ENCODE measurements around the gene GRIA1. TPM values are rescaled to one million over a fixed set of nuclear protein-coding genes. Genes with fewer than 3 reads are reported as not detected.

The GRIA1 gene
- total RNA-seq, result not detected

DNA sequence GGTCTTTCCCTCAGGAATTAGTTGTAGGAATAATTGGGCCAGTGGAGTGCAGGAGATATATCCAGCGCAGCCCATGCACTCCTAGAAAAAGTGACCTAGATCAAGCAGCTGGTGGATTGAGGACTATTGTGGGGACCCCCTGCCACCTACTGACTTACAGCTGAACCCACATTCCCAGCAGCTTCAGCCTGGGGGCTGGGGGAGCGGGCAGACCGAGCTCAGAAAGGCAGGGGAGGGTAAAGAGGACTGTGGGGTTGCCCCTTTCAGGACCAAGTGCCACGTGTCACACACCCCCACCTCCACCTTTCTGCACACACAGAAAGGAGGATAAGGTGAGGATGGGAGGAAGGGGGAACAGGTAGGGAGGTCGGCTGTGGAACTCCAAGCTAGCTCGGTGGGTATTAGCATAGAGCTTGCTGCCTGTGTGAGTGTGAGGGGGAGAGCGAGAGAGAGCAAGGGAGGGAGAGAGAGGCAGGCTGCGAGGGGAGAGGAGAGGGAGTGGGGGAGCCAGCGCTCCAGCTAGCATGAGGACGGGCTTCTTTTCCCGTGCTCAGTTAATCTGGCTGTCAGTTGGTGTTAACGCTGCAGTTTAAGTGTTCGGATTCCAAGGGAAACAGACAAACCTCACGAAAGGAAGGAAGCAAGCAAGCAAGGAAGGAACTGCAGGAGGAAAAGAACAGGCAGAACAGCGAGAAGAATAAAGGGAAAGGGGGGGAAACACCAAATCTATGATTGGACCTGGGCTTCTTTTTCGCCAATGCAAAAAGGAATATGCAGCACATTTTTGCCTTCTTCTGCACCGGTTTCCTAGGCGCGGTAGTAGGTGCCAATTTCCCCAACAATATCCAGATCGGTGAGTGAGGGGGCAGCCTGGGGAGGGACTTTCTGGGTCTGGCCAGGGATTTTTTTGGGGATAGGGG, at the start of gene GRIA1:
GRIA1 (plus strand) TSS at position 553 of the 920 bp plus-strand sequence.
- Mint-ChIP-seq H3K27me3 (peaks cover 48% of the 10 kb centered on the region), H3K4me1 (no peaks in the 10 kb centered on the region), H3K27ac (no peak within 1 kb of the TSS), H3K9me3 (no peaks in the 10 kb centered on the region), H3K4me3 (no peak within 1 kb of the TSS), H3K36me3 (ENCODE audit: low read depth) (no peaks in the 10 kb centered on the region)
- ATAC-seq (replicated peaks), result no peak

DNA sequence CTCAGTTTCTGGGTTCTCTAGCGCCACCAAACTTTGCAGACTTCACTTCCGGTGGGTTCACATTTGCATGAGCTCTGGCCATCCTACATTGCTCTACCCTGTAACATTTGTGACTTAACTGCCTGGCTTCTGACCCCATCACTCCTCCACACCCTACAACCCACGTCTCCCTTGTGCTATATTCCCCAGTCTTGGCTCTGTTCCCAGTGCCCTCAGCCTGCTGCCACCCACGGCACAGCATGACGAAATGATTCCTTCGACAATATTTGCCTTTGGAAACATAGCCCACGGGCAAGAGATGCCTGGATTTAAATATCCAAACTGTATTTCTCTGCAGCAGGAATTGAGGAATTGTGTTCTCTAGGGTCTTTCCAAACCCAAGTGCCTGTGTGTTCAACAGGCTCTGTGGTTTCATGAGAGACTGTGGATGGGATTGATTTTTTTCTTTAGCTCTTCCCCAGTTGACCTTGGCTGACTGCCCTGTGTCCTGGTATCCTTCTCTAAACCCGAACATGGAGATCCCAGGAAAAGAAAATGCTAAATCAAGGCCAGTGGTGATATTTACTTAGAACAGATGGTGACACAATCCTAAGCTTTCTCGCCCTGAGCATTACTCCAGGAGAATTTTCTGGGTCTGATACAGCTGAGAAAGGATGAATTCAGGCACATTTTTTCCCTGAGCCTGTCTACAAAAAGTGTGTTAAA, 44.4 kb upstream of the GRIA1 start:
- Mint-ChIP-seq H3K36me3 (ENCODE audit: low read depth) (no peaks in the 10 kb centered on the region), H3K4me3 (no peak overlapping the region), H3K27me3 (no peaks in the 10 kb centered on the region), H3K9me3 (no peaks in the 10 kb centered on the region), H3K27ac (no peak overlapping the region), H3K4me1 (no peaks in the 10 kb centered on the region)
- no peak for ATAC-seq (replicated peaks)

DNA sequence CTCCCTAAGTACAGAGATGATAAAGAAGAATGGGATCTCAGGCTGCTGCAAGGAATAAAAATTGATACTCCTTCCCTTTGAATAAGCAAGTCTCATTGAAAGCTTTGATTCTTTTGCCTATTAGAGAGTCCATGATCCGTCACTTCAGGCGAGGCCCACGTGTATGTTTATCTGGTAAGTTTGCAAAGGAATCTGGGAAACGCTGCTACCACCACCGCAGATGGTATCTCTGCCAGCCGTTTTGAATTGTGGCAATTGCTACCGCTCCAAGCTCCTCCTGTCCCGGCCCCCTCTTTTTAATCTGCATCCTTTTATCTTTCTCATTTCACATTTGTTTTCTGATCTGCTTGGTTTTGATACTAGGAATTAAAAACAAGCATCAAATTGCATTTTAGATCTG, 42.9 kb upstream of the GRIA1 start:
- Mint-ChIP-seq H3K9me3 (no peaks in the 10 kb centered on the region), H3K27ac (no peak overlapping the region), H3K27me3 (no peaks in the 10 kb centered on the region), H3K4me1 (no peaks in the 10 kb centered on the region), H3K4me3 (no peak overlapping the region), H3K36me3 (ENCODE audit: low read depth) (no peaks in the 10 kb centered on the region)
- no peak for ATAC-seq (replicated peaks)

DNA sequence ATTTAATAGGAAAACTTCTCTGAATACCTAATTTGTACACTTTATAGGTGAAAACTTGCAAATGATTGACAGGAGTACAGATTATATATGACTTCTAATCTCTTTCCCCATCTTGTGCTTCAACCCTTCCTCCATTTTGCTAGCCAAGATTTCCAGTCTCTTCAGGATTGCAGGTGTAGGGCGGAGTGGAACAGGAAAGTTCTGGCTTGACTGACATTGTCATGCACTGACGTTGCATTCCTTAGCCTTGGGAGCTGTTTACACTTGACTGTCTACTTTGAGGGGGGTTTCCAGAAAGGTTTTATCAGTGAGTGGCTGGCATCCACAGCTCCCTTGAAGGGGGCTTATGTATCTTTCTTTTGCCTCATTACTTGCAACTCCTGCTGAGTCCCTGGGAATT, 34.1 kb upstream of the GRIA1 start:
- H3K27ac Mint-ChIP-seq, result no peak overlapping the region
- H3K36me3 Mint-ChIP-seq (ENCODE audit: low read depth), result no peaks in the 10 kb centered on the region
- H3K4me1 Mint-ChIP-seq, result no peaks in the 10 kb centered on the region
- no peak for ATAC-seq (replicated peaks)
- peaks cover 3% of the 10 kb centered on the region for H3K27me3 Mint-ChIP-seq
- H3K9me3 Mint-ChIP-seq, result no peaks in the 10 kb centered on the region
- no peak overlapping the region for H3K4me3 Mint-ChIP-seq

DNA sequence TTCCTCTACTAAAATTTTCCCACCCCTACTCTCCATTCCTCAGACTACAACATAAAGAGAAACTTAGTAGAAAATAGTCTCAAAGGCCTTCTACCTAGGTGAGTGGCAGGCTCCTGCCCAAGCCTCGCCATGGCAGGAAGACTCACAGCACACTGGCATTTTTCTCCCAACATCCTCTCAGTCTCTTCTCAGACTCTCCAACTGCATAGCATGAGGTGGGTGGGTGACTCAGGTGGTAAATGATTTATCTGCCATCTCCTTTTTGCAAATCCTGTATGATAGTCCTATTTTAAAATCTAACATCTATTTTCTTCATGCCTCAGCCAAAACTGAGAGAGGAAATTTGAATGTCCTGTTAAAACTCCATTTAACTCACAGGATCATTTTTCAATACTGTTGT, 33.5 kb upstream of the GRIA1 start:
- ATAC-seq (replicated peaks), result no peak
- no peaks in the 10 kb centered on the region for H3K4me1 Mint-ChIP-seq
- no peaks in the 10 kb centered on the region for H3K36me3 Mint-ChIP-seq (ENCODE audit: low read depth)
- no peak overlapping the region for H3K27ac Mint-ChIP-seq
- H3K4me3 Mint-ChIP-seq, result no peak overlapping the region
- H3K27me3 Mint-ChIP-seq, result peaks cover 3% of the 10 kb centered on the region
- no peaks in the 10 kb centered on the region for H3K9me3 Mint-ChIP-seq

DNA sequence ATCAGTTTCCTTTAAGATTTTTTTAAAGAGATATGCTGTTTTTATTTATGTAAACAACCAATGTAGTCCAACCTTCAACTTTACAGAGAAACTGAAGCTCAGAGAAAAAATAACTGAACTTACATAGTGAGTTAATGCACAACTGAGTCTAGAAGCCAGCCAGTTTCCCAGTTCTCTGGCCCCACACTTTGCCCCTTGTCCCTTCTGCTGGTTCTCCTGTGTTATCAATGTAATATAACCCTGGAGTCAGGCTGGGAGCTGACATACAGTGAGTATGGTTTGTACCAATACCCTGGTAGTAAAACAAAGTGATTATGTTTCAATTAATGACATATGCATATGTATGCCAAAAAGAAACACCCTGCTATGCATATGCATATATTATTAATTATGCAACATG, 32.2 kb upstream of the GRIA1 start:
- ATAC-seq (replicated peaks), result no peak
- Mint-ChIP-seq H3K36me3 (ENCODE audit: low read depth) (no peaks in the 10 kb centered on the region), H3K4me3 (no peak overlapping the region), H3K4me1 (no peaks in the 10 kb centered on the region), H3K27ac (no peak overlapping the region), H3K9me3 (peaks cover 4% of the 10 kb centered on the region), H3K27me3 (peaks cover 3% of the 10 kb centered on the region)

DNA sequence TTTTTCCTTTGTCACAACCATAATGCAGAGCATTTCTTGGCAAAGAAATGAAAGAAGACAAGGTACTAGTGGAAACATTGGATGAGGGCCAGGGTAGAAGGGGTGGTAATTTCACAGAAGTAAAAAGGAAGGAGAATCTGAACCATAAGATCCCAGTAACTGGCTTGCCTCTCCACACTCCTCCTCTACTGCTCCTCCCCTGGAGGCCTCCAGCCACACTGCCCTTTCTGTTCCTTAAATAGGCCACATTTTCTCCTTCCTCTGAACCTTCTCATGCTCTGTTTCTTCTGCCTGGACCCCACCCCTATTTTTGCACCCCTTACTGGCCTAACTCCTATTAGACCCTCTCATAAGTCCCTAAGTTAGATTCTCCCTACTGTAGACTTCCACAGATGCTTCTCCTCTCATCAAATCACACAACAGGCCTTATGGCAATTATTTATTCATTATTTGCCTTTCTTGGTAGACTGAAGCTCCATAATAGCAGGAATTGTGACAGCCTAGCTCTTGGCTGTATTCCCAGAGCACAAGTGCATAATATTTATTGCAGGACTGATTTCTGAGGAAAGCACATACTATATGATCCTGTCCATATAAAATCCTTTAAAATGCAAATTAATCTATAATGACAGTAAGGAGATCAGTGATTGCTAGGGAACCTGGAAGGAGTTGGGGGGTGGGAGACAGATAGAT, 31.3 kb upstream of the GRIA1 start:
- Mint-ChIP-seq H3K36me3 (ENCODE audit: low read depth) (no peaks in the 10 kb centered on the region), H3K4me1 (no peaks in the 10 kb centered on the region), H3K27me3 (peaks cover 3% of the 10 kb centered on the region), H3K4me3 (no peak overlapping the region), H3K27ac (no peak overlapping the region), H3K9me3 (peaks cover 4% of the 10 kb centered on the region)
- ATAC-seq (replicated peaks), result no peak

DNA sequence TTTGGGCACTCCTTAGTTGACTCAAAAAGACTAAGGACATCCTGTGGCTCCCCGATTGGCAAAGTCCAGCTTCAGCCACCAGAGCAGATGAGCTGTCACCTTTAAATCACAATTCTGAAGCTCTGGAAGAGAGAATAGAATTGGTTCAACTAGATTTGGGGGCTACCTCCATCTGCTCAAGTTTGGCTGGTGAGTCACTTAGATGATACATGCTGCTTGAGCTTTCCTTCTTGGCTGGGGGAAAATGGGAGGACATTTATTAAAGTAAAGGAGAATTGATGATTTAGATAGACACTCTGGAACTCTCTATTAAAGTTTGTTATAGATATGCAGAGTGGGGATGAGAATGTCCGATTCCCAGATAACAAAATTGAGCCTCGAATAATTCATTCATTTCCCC, 30.0 kb upstream of the GRIA1 start:
- Mint-ChIP-seq H3K36me3 (ENCODE audit: low read depth) (no peaks in the 10 kb centered on the region), H3K4me1 (no peaks in the 10 kb centered on the region), H3K27ac (no peak overlapping the region), H3K27me3 (peaks cover 3% of the 10 kb centered on the region), H3K4me3 (no peak overlapping the region), H3K9me3 (peaks cover 4% of the 10 kb centered on the region)
- ATAC-seq (replicated peaks), result no peak

DNA sequence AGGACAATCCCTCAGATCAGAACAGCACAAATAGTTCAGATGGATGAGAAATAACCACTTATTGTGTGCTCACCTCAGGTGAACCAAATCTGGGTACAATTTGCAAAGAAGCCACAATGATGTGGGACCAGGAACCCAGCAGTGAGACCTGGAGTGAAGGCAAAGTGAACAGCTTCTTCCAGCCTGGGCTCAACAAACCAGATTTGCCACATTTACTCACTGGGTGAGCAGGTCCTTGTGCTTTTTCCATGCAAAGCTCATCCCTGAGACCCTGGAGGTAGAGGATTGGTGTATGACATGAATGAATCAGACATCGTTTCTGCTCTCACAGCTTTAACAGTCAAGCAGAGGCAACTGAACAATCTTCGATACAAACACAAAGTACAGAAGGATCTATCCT, 29.1 kb upstream of the GRIA1 start:
- Mint-ChIP-seq H3K27me3 (peaks cover 3% of the 10 kb centered on the region), H3K4me1 (no peaks in the 10 kb centered on the region), H3K36me3 (ENCODE audit: low read depth) (no peaks in the 10 kb centered on the region), H3K4me3 (no peak overlapping the region), H3K27ac (no peak overlapping the region), H3K9me3 (peaks cover 4% of the 10 kb centered on the region)
- ATAC-seq (replicated peaks), result no peak

DNA sequence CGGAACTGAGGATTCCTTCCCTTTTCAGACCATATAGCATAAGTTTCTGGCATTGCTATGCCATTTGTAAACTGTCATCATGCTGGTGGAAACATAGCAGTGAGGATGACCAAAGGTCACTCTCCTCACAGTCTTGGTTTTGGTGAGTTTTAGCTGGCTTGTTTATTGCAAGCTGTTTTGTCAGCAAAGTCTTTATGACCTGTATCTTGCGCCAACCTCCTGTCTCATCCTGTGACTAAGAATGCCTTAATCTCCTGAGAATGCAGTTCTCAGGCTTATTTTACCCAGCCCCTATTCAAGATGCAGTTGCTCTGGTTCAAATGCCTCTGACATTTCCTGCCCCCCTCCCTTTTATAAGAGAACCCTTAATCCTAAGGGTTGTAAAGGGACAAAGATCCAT, 26.7 kb upstream of the GRIA1 start:
- Mint-ChIP-seq H3K27me3 (peaks cover 3% of the 10 kb centered on the region), H3K27ac (no peak overlapping the region), H3K9me3 (peaks cover 4% of the 10 kb centered on the region), H3K4me3 (no peak overlapping the region), H3K4me1 (no peaks in the 10 kb centered on the region), H3K36me3 (ENCODE audit: low read depth) (no peaks in the 10 kb centered on the region)
- no peak for ATAC-seq (replicated peaks)

DNA sequence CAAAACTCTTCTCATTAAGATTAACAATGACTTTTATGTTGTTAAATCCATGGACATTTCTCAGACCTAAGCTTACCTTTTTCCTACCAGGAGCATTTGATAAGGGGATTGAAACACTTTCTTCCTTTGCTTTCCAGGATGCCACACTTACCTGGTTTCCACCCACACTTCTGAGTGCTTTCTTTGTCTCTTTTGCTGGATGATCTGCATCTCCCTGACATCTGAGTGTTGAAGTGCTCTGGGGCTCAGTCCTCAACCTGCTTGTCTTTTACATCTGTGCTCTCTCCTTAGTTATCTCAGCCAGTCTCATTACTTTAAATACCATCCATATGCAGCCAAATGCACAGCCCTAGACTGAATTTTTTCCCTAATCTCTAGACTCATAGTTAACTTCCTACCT, 22.9 kb upstream of the GRIA1 start:
- Mint-ChIP-seq H3K9me3 (peaks cover 7% of the 10 kb centered on the region), H3K36me3 (ENCODE audit: low read depth) (no peaks in the 10 kb centered on the region), H3K4me3 (no peak overlapping the region), H3K27me3 (no peaks in the 10 kb centered on the region), H3K4me1 (no peaks in the 10 kb centered on the region), H3K27ac (no peak overlapping the region)
- ATAC-seq (replicated peaks), result no peak

DNA sequence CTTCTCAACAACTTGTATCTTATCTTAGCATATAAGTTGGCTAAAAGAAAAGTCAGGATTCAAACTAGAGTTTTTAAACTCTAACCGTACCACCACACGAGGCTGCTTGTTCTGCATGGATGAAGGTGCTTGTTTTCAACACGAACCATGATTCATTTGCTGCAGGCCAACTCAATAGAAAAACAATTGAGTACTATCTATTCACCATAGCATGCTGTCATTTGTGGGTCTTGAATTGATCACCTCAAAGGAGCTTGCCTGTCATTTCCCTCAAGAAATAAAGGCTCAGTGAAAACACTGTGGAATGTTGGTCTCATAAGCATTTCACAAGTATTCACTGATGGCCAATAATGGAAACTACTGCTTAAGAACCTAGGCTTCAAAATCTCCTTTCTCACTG, 21.0 kb upstream of the GRIA1 start:
- Mint-ChIP-seq H3K4me3 (no peak overlapping the region), H3K36me3 (ENCODE audit: low read depth) (no peaks in the 10 kb centered on the region), H3K9me3 (peaks cover 7% of the 10 kb centered on the region), H3K27ac (no peak overlapping the region), H3K4me1 (no peaks in the 10 kb centered on the region), H3K27me3 (no peaks in the 10 kb centered on the region)
- ATAC-seq (replicated peaks), result no peak

DNA sequence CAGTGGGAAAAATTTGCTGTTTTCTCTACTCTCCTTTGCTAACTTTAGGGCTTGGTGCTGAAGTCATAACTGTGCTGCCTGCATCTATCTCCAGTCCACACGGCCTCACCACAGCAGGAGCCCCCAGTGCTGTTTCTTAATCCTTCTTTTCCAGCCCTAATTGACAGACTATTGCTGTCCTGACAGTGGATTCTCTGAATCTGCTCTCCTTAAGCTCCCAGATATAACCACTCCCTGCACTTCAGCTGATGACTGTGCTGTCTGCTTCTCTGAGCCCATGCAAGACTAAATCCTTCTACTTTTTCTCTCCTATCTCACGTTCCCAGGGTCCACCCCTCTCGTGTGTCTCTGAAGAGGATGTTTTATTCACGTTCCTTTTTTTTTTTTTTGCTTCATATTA, 19.7 kb upstream of the GRIA1 start:
- Mint-ChIP-seq H3K9me3 (peaks cover 11% of the 10 kb centered on the region), H3K27me3 (peaks cover 4% of the 10 kb centered on the region), H3K4me1 (no peaks in the 10 kb centered on the region), H3K36me3 (ENCODE audit: low read depth) (no peaks in the 10 kb centered on the region), H3K4me3 (no peak overlapping the region), H3K27ac (no peak overlapping the region)
- no peak for ATAC-seq (replicated peaks)

DNA sequence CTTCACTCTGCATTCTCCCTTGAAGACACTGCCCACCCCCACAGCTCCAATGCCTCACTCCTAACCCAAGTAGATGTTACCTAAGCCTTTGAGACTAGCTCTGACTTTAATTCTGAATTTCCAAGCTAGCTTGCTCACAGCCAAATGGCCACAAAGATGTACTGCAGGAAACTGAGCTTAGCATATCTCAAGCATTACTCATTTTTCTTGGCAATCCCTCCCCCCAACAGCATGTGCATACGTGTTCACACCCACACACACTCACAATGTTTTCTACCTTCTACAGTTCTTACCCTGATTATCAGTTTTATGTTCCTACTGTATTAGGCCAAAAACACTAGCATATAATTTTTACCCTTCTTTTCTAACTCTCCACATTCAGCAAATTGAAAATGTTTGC, 13.7 kb upstream of the GRIA1 start:
- peaks cover 8% of the 10 kb centered on the region for H3K9me3 Mint-ChIP-seq
- H3K27me3 Mint-ChIP-seq, result peaks cover 14% of the 10 kb centered on the region
- no peak for ATAC-seq (replicated peaks)
- H3K36me3 Mint-ChIP-seq (ENCODE audit: low read depth), result no peaks in the 10 kb centered on the region
- H3K27ac Mint-ChIP-seq, result no peak overlapping the region
- no peaks in the 10 kb centered on the region for H3K4me1 Mint-ChIP-seq
- H3K4me3 Mint-ChIP-seq, result no peak overlapping the region

DNA sequence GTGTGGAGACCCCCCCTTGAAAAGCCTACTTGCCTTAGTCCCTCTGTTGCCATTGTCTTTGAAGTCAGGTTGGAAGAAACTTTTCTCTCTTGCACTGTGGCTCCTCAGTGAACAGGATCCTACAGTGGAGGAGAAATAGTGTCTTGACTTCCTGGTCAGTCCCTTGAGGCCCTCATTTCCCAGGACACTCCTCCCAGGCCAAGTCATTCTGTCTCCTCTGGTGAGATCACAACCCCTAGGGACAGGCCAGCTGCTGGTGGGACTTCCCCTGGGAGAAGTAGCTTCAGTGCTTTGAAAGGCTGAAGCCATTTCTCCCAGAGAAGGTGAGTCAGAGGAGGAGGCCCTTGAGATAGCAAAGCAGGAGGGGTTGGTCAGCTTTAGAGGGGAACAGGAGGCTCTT, 10.1 kb upstream of the GRIA1 start:
- Mint-ChIP-seq H3K4me3 (no peak overlapping the region), H3K27ac (no peak overlapping the region), H3K4me1 (no peaks in the 10 kb centered on the region), H3K9me3 (no peaks in the 10 kb centered on the region), H3K27me3 (peaks cover 21% of the 10 kb centered on the region), H3K36me3 (ENCODE audit: low read depth) (no peaks in the 10 kb centered on the region)
- peak; percentile 44 for ATAC-seq (replicated peaks)
